ES-I3 (cell line): ENCODE results near the gene ALOX12B.

Source experiments
- H3K36me3 ChIP-seq: 2 replicates; pipeline ENCODE4 v1.6.1; 2013; ENCODE audit warnings: mild to moderate bottlenecking, low read length, control low read depth, moderate library complexity; ENCODE audit not compliant: insufficient read depth
- H3K4me1 ChIP-seq: 2 replicates; pipeline ENCODE4 v1.6.1; 2013; ENCODE audit warnings: mild to moderate bottlenecking, control low read depth, low read length; ENCODE audit not compliant: insufficient read depth
- H3K9ac ChIP-seq: 2 replicates; pipeline ENCODE4 v1.6.1; 2013; ENCODE audit warnings: low read depth, mild to moderate bottlenecking, low read length, moderate library complexity
- H3K9me3 ChIP-seq: 2 replicates; pipeline ENCODE4 v1.6.1; 2013; ENCODE audit warnings: mild to moderate bottlenecking, low read length, moderate library complexity; ENCODE audit not compliant: control insufficient read depth, insufficient read depth

ALOX12B gene

GRCh38 chr17:8087075-8087951, at the start of gene ALOX12B:
TSS of gene ALOX12B (minus strand) at chr17:8087716. CDS start at chr17:8087442, 274 bp downstream.
- Histone ChIP-seq H3K4me1 (no peaks in the 10 kb centered on the region), H3K9ac (no peak within 1 kb of the TSS), H3K9me3 (no peaks in the 10 kb centered on the region), H3K36me3 (no peaks in the 10 kb centered on the region)

DNA sequence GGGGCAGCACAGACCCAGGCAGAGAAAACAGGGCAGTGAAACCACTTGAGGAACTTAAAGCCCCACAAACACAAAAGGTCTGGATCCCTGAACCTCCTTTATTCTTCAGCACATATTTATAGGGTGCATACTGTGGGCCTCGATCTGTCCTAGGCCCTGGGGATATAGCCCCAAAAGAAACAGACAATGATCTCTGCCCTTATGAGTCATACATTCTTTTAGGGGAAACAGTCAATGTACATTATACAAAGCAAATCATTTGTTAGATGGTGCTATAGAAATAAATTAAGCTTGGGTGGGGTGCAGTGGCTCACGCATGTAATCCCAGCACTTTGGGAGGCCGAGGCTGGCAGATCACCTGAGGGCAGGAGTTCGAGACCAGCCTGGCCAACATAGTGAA, 46.4 kb upstream of the ALOX12B start:
- no peaks in the 10 kb centered on the region for H3K9me3 ChIP-seq
- peak overlapping the region; percentile 1; the same call in 1 of the 2 replicates for H3K9ac ChIP-seq
- H3K4me1 ChIP-seq = peaks cover 4% of the 10 kb centered on the region; the same call in 1 of the 2 replicates
- no peaks in the 10 kb centered on the region for H3K36me3 ChIP-seq

GRCh38 chr17:8133399-8133798, 45.9 kb upstream of the ALOX12B start:
- Histone ChIP-seq H3K9ac (peak overlapping the region; percentile 1; the same call in 1 of the 2 replicates), H3K9me3 (no peaks in the 10 kb centered on the region)

GRCh38 chr17:8131844-8132441, 44.4 kb upstream of the ALOX12B start:
- no peaks in the 10 kb centered on the region for H3K36me3 ChIP-seq
- no peaks in the 10 kb centered on the region for H3K9me3 ChIP-seq
- no peak overlapping the region for H3K9ac ChIP-seq
- peaks cover 4% of the 10 kb centered on the region; the same call in 1 of the 2 replicates for H3K4me1 ChIP-seq

More at GRCh38 chr17:8133399-8133798, 45.9 kb upstream of the ALOX12B start:
- Histone ChIP-seq H3K4me1 (peaks cover 4% of the 10 kb centered on the region; the same call in 1 of the 2 replicates), H3K36me3 (no peaks in the 10 kb centered on the region)

- no peaks in the 10 kb centered on the region for H3K36me3 ChIP-seq
- H3K9ac ChIP-seq = no peak overlapping the region; the same call in 1 of the 2 replicates
- H3K4me1 ChIP-seq = no peaks in the 10 kb centered on the region; the same call in 1 of the 2 replicates
- H3K9me3 ChIP-seq = no peaks in the 10 kb centered on the region
These were observed 40.7 kb upstream of the ALOX12B start for GRCh38 chr17:8128125-8128784.

DNA sequence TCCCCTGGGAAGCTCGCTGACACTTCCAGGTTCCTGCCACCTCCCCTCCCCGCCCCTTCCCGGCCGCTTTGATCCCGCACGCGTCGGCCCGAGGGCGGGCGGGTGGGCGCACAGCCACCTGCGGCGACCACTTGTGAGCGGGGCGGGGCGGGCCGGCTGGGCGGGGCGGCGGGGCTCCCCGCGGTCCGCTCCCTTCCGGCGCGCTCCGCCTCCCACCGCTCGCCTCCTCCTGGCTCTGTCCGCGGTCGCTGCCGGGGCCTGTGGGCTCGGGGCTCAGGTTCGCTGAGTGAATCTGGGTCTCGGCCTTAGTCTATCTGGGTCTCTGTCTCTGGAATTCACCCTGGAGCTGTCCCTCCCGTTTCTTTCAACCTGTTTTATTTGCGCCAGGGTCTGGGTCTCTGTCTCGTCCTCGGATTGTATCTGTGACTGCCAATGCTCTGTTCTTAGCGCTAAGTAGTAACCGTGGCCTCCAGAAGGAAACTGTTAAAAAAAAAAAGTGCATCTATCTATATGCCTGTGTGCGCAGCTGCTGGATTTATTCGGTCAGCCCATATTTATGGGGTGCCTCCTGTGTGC, 39.1 kb upstream of the ALOX12B start:
- Histone ChIP-seq H3K4me1 (no peaks in the 10 kb centered on the region), H3K9ac (peak overlapping the region; percentile 65; the same call in 1 of the 2 replicates), H3K36me3 (no peaks in the 10 kb centered on the region), H3K9me3 (no peaks in the 10 kb centered on the region)

DNA sequence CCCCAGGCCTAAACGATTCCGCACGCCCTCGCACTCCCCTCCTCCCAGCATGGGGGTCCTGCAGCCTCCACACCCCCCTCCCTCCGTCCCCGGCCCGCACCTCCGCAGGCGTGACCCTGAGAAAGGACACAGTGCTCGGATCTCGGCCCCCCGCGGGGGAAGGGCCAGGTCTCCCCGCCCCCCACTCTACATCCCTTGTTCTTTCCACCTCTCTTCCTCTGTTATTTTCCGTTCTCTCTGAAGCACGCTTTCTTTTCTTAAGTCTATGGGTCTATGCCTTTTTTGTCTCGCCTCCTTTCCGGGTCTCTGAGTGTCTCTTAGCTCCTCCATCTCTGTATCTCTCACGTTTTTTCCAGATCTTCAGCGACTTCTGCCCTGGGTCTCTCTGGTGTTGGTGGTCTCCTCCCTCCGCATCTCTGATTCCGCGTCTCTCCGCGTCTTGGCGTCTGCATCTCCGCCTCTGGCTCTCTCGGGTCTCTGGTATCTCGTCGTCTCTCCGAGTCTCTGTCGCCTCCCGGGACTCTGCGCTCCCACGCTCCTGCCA, 38.5 kb upstream of the ALOX12B start:
- no peaks in the 10 kb centered on the region for H3K4me1 ChIP-seq
- peak overlapping the region; percentile 59 for H3K9ac ChIP-seq
- H3K9me3 ChIP-seq = no peaks in the 10 kb centered on the region
- no peaks in the 10 kb centered on the region for H3K36me3 ChIP-seq

DNA sequence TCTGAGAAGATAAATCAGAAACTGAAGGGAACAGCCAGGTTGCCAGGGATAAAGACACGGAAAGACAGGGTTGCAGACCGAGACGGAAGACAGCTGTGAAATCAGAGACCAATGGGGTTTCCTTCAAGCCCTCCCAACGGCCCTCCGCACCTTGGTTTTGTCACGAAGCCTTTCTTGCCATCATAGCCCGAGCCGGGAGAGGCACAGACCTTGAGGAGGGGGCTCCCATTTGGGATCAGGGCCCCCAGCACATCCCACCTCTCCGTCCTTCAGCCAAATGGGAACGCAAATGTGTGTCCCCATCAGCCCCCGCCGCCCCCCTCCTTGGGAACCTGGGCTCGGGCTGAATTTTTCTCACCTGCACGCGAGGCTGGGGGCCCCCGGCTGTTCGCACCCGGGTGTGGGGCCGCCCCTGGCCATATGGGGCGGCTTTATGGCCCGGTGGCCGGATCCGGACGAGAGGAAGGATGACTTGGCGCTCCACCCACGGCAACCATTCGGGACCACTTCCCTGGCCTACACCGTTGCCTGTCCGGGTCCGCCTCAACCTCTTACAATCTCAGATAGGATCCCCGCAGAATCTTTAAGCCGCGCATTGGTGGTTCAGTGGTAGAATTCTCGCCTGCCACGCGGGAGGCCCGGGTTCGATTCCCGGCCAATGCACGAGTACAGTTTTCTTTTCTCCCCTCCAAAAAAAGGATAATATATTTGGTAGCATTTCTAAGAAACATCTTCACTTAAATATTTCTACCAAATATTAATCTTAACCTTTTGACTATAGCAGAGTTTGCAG, 37.8 kb upstream of the ALOX12B start:
- Histone ChIP-seq H3K36me3 (no peaks in the 10 kb centered on the region), H3K9me3 (no peaks in the 10 kb centered on the region), H3K9ac (peak overlapping the region; percentile 59), H3K4me1 (no peaks in the 10 kb centered on the region)

DNA sequence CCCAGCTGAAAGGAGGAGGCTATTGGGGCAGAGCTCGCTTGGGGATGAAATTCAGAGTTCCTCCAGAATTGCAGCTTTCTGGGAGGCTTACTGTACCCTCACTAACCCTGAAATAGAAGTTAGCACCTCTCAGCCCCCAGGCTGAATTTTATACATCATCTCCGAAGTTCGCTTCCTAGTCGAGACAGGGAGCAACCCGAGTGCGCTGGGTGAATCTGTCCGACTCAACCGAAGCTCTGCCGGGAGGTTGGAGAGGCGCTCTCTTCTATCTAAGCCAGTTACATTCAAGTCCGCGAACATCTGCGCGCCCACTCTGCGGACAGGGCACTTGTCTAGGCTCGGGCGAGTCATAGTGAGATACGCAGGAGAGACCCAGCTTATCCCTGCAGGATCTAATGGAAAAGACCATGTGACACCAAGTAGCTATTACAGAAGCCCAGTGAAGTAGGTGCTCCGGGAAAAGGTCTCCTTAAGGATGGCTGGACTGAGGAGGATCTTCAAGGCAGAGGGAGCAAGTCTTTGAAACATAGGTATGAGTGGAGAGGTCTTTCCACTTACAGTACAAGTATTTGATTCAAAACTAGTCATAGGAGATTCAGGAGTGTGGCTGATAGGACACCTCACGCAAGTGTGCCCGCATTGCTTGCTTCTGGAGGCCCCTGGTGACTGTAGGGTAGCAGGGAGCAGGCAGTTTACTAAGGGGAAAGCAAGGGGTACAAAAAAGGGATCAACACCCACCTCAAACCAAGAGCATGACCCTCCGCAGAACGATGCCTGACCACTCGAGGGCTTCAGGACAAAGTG, 37.0 kb upstream of the ALOX12B start:
- no peaks in the 10 kb centered on the region for H3K9me3 ChIP-seq
- peak overlapping the region; percentile 59; the same call in 1 of the 2 replicates for H3K9ac ChIP-seq
- H3K36me3 ChIP-seq = no peaks in the 10 kb centered on the region
- H3K4me1 ChIP-seq = no peaks in the 10 kb centered on the region

GRCh38 chr17:8123695-8124349, 36.3 kb upstream of the ALOX12B start, which contains the start of gene HES7:
TSS of gene HES7 (minus strand) at chr17:8124106. CDS start at chr17:8124084, 22 bp downstream.
- Histone ChIP-seq H3K4me1 (no peaks in the 10 kb centered on the region), H3K9me3 (no peaks in the 10 kb centered on the region), H3K9ac (peak within 1 kb of the TSS; percentile 59; the same call in 1 of the 2 replicates), H3K36me3 (no peaks in the 10 kb centered on the region)

DNA sequence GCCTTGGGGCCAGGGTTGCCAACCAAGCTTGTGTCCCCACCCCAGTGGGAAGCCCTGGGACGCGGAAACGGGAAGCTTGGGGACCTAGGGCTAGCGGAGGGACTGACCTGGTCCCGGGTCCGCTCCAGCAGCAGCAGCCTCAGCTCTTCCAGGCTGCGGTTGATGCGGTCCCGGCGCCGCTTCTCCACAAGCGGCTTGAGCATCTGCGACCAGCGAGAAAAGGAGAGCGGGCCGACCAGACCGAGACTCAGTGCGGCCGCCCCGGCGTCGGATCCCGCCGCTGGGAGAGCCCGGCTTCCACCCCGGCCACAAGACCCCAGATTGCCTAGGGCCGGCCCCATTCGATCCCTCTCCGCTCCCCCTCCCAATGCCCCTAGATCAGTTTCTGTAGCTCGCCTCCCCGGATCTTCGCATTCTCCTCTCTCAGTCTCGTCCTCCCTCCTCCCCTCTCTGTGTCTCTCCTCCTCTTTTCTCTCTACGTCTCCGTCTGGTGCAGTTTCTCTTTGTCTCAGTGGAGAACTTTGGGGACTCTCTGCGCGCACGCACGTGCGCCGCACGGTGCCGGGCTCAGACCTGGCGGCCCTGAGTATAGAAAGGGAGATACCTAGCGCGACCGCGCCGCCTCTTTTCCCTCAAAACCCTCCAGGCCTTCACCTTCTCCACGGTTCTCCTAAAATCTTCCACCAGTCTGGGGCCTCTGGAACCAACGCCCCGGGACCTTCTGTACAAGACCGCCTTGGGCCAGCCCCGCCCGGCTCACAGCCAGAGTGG, 35.6 kb upstream of the ALOX12B start:
- Histone ChIP-seq H3K9me3 (no peaks in the 10 kb centered on the region), H3K9ac (peak overlapping the region; percentile 59; the same call in 1 of the 2 replicates), H3K4me1 (no peaks in the 10 kb centered on the region), H3K36me3 (no peaks in the 10 kb centered on the region)
